ENCODE results near the gene CAMTA1.

Gene CAMTA1

DNA sequence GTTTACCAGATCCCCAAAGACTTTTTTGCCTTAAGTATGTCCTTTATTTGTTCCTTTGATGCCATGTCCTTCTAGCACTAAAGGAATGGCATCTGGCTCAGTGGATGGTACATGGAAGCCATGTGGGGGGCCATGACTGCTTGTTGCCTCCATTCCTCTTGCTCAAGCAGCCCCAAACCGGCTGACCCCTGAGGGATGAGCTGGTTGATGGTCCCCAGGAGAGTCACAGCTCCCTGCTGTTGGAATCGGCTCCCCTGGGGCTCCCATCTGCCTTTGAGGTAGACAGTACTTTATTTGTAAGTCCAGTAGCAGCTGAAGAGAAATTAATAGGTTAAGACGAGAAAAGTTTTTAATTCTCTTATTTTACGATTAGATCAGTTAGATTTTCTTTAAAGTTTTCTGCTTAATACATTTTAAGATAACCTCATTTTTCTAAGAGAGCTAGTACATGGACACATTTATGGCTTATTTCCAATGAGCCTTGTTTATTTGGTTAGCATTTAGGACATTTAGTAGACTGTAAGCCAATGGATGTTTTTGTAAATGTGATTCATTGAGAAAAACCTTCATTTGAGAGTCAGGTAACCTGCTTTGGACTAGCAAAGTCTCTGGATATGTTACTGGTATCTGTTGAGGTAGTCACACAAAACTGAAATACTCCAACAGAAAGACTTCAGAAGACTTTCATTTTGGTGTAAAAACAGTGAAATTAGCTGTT, 88.2 kb downstream of the CAMTA1 start:
- no peak for DNase-seq (ENCODE audit: low read depth)

DNA sequence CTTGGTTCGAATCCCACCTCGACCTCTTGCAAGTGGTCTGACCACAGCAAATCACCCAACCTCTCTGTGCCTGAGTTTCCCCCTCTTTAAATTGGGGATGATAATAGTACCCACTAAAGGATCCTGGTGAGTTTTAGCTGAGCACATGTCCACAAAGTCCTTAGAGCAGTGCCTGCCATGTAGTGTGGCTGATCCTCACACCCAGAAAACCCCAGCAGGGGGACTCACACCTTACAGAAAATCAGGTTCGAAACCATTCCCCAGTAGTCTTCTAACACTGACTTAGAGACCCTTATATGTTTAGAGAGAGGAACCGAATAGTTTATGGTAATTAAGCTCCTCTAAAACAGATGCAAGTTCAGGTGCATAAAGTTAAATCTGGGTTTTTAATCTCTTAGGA, 89.0 kb downstream of the CAMTA1 start:
- DNase-seq (ENCODE audit: low read depth) = no peak

DNA sequence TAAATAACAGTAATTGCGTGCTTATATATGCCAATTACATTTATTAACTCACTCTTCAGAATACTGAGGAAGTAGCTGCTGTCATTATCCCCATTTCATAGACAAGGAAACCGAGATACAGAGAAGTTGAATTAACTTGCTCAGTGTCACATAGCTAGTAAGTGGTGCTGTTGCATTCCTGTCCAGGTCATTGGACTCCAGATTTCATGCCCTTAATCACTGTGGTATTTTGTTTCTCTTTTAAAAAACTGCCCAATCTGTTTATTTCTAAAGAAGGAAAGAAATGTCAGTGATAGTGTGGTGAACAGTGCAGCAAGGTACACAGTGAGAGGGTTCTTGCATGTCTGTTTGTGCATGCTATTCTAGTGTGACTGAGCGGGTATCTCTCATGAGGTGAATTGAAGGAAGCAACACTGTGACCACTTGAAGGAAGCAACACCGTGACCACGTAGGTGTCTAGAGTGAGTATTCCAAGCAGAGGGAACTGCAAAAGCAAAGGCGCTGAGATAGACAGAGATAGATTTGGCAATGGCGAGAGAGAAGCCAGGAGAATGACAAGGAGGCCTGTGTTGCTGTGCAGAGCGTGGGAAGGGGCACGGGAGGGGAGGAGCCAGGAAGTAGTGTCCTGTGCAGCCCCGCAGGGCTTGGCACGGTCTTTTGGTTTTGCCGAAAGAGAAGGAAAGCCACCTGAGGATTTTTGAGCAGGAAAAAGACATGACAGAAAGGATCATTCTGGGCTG, 95.9 kb downstream of the CAMTA1 start:
- DNase-seq (ENCODE audit: low read depth) = no peak

DNA sequence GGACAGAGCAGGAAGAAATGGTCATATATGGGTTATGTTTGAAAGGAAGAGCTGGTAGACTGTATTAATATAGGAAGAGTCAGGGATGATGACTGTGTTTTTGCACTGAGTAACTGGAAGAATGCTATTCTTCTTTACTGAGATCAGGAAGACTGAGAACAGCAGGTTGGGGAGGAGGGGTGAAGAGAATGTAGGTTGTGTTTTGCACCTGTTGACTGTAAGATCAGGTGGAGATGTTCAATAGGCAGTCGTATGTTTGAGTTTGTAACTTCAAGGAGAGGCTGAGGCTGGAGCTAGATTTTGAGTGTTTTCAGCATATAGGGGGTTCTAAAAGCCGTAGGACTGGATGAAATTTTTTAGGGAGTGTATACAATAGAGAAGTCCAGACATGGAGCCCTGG, 97.2 kb downstream of the CAMTA1 start:
- no peak for DNase-seq (ENCODE audit: low read depth)

DNA sequence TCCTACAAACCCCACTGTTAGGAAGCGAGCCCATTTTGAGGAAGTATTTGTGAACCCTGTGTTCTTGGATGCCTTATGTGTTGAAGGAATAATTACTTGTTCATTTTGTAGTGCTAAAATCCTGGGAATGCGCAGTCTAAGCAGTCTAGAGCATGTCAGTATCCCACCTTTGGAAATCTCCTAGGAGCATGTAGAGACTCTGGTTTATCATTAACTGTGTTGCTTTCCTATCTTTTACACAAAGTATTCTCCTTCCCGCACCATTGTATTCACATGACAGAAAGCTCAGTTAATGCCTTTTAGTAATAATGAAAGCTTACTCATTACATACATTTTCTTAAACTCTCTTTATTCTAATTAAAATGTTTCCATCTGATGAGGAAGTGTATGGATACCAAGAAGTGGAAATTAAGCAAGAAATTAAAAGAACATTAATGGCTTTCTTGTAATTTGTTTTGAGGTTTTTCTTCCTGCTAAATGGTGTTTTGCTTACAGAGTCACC, 99.4 kb downstream of the CAMTA1 start:
- DNase-seq (ENCODE audit: low read depth) = no peak

DNA sequence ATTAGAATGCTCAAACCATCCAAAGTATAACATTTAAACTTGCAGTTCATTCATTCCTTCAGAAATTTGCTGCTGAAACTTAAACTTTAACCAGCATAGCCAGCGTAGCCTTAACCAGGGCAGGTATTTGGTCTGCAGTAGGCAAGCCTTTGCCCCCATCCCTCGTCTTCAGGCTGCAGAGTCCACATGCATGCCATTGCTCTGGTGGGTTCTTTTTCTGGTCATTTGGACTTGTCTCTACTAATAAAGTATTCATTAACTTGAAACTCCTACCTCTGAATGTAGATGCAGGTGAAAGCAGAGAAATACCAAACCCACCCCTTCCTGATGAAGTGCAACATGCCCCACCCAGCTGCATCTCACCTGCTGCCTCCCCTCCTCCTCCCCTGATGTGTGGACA, 100.2 kb downstream of the CAMTA1 start:
- DNase-seq (ENCODE audit: low read depth) = no peak

DNA sequence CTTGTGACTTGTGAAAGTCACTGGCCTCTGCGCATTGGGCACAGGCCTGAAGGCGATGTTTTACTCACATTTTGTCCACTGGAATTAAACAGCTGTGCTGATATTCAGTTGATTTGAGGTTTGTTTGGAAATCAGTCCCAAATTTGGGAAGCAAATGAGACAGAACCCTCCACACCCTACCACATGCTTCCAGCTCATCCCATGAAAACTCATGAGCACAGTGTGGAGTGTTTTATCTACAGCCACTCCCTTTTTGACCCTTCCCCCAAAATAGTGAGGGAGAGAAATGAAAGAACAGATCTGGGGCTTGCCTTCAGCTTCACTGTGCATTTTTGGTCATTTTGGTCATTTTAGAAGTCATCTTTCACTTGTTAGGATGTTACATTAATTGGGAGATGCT, 101.3 kb downstream of the CAMTA1 start:
- DNase-seq (ENCODE audit: low read depth) = no peak

DNA sequence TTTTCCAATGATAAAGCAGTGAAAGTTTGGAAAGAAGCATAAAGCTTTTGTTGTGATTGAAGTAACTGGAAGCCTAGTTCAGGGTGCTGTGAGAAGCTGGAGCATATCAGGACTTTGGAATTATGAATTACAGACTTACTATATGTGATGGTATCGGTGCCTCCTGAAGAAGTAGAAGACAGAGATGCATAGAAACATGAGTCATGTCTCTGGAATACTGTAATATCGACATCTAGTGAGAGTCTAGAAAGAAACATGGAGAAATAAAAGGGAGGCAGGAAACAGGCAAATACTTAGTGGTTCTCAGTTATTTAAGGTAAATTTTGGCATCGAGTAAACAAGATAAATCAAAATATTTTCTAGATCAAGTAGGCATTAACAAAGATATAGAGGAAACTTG, 103.0 kb downstream of the CAMTA1 start:
- DNase-seq (ENCODE audit: low read depth) = no peak

DNA sequence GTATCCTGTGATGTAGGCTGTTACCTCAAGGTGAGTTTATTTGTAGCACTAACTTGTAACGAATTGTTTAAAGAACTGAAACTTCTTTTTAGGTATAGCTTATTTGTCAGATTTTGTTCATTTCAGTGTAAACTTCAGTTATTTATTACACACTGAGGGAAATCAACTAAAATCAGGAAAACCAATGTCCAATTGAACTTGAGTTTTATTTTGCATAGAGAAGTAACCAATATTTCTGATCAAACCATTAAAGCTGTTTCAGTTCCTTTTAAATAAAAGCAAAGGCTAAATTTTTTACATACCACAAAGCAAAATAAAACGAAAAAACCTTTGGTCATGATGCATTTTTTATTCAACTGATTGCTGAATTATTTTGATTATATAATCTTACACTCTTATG, 103.6 kb downstream of the CAMTA1 start:
- DNase-seq (ENCODE audit: low read depth) = no peak

DNA sequence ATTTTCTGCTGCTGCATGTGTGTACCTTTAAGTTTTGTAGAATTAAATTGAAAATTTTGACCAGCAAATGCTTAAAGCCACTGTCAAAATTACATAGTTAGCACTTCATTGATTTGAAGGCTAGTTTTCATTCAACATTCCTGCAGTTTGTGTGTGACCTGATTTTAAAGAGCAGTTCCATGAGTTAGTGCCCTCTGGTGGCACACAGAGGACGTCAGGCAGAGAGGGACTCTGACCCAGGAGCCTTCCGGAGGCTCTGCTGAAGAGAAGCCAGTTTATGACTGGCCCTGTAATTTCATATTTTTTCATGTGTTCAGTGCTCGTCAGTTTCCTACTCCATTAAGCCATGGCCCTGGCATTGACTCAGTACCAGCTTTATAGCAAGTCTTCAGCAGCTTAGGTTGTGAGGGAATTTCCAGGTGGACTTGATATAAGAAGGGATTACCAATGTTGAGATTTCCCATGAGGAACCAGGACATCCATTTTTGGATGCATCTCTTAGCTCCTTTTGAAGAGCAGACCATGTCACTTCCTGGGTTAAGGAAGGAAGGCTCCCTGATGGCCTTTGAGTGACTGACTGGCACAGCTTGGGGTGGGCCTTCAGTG, 104.7 kb downstream of the CAMTA1 start:
- DNase-seq (ENCODE audit: low read depth) = peak; percentile 63

DNA sequence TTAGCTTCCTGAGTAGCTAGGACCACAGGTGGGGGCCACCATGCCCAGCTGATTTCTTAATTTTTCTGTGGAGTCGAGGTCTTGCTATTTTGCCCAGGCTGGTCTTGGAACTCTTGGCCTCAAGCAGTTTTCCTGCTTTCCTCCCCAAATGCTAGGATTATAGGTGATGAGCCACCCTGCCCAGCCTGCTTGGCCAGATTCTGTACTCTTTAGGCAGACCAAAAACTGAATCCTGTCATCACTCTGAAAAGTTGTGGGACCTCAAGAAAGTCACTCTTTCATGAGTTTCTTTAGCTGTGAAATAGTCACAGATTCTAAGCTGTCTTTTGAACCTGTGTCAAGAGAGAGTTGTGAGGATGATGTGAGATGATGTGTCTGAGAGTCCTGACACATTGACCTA, 105.4 kb downstream of the CAMTA1 start:
- no peak for DNase-seq (ENCODE audit: low read depth)

DNA sequence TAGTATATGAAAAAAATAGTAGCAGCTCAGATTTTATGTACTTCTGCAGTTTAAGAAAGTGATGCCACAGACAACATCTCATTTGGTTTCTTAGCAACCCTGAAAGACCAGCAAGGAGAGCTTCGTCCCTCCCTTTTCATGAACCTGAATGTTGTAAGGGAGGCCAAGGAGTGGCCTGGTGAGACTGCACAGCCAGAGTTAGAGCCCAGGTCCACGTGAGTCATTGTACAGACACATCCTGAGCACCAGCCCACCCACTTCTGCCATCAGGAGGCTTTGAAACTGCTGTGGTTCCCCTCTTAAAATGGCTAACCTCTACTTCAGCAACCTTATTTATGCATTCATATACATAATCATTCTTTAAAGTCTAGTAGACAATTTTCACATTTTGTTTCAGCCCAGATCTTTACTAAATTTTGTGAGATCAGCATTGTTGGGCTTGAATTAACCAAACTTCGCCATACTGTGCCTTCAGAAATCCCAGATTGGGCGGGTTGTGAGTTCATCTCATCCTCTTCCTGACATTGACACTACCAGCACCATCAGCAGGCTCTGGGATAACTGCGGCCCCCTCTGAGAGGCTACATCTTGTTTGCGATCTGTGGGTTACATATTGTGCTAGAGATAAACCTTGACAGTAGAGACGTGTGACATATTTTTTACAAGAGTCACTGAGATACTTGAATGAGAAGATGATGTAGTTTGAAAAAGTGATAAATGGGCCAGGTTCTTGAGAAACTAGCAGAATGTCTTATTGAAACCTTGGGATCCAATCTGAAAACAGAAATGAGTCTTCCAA, 106.7 kb downstream of the CAMTA1 start:
- DNase-seq (ENCODE audit: low read depth) = no peak

DNA sequence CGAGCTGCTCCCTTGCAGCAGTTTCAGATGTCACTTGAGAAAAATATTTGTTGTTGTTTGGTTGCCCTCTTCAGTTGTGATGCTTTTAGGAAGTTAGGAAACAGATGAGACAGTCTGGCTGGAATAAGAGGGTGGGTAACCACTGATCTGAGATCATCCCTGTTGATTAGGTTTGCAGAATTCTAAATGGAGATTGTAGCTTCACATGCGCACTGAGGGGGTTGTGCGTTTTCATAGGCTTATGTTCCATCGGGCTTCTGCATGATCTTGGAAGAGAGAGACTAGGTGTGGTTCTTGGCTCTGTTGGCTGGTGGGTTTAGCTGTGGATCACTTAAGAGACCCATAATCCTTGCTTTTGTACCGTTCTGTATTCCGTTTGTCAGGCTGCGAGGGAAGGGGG, 108.1 kb downstream of the CAMTA1 start:
- no peak for DNase-seq (ENCODE audit: low read depth)

DNA sequence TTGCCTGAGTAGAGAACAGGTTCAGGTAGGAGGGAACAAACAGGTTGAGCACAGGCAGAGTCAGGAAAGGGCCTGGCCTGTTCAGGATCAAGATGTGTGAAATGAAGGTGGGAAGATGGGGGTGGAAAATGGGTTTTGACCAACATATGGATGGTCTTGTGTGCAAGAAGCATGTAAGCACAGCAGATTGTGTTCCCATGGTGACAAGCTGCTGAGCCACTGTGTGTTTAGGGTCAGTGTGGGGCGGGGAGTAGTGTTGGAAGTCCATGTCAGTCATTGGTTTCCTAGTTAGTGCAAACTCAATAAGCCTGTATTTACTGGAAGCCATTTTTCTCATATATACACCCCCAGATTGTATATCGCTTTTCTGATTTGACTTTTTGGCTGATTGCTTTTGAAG, 111.9 kb downstream of the CAMTA1 start:
- DNase-seq (ENCODE audit: low read depth) = no peak

DNA sequence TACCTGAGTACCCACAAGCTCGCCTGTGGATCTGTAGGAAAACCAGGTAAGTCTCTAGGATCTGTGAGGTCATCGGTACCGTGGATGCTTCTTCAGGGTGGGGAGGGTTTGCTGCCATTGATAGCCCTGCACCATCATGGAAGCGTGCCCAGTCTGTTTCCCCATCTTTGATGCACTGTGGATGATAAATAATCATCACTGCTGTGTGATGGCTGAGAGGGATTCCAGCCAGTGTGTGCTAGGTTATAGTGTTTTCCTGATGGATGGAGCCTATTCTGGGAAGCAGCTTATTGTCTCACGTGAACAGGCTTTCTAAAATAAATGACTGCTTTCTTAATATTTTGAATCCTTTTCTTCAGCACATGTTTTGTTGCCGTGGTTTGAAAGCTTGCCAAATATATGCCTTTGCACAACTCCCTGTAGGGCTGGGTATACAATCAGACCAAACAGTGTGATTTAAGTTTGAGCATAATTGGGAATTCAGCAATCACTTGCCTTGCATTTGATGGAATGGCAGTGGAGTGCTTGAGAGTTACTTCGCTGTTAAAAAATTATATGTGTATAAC, 113.8 kb downstream of the CAMTA1 start:
- DNase-seq (ENCODE audit: low read depth) = no peak

DNA sequence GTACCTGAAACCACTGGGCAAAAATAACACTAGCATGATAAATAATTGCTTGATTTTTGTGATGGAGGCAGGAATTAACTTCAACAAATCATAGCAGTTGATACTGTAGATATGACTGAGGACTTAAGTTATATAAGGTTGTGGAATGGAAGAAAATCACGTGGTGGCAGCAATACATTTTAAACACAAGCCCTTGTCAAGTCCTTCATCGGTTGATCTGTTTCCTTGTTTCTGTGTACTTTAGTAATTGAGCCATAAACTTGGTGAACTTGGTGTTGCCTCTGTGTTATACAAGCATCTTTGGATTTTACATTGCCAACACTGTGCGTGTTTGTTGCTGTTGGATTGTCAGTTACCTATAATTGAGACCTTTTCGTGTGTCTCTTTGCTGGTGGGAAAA, 114.4 kb downstream of the CAMTA1 start:
- no peak for DNase-seq (ENCODE audit: low read depth)

DNA sequence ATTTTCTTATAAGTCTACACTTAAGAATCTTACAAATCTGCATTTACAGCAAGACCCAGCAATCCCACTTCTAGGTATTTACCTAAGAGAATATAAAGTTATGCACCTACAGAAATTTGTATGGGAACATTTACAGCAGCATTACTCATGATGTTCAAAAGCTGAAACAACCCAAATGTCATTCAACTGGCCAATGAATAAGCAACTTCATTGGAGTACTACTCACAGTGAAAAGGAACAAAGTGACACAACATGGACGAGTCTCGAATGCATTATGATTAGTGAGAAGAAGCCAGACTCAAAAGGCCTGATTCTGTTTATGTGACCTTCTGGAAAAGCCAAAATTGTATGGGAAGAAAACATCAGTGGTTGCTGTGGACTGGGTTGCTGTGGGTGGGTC, 116.9 kb downstream of the CAMTA1 start:
- DNase-seq (ENCODE audit: low read depth) = no peak

DNA sequence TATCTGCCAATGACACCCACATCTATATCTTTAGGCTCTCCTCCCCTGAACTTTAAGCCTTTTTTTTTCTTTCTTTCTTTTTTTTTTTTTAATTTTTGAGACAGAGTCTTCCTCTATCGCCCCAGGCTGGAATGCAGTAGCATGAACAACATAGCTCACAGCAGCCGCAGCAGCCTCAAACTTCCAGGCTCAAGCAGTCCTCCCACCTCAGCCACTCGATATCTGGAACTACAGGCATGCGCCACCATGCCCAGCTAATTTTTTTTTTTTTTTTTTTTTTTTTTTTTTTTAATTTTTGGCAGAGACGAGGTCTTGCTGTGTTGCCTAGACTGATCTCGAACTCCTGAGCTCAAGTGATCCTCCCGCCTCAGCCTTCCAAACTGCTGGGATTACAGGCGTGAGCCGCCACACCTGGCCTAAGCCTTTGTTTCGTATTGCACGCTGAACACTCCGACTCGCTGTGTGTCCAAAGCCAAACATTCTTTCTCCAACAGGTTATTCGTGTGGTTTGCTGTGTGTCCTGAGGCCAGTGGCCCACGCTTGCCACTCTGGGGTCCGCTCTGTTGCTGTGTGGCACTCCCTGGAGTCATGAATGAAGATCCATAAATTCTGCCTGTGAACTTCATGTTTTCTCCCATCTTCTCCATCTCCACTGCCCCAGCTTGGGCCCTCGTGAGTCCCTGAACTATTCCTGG, 119.4 kb downstream of the CAMTA1 start:
- no peak for DNase-seq (ENCODE audit: low read depth)

DNA sequence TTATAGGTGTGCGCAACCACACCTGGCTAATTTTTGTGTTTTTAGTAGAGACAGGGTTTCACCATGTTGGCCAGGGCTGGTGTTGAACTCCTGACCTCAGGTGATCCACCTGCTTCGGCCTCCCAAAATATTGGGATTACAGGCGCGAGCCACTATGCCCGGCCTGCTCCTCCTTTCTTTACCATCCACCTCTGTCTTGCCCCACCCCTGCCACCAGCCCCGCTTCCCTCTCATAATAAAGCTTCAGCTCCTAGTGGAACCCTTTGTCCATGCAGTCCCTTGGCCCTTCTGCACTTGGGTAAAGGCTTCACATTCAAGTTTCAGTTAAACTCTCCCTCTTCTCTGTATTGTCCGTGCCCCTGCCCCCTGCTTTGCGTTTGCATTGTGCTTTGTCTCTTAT, 120.1 kb downstream of the CAMTA1 start:
- DNase-seq (ENCODE audit: low read depth) = no peak

DNA sequence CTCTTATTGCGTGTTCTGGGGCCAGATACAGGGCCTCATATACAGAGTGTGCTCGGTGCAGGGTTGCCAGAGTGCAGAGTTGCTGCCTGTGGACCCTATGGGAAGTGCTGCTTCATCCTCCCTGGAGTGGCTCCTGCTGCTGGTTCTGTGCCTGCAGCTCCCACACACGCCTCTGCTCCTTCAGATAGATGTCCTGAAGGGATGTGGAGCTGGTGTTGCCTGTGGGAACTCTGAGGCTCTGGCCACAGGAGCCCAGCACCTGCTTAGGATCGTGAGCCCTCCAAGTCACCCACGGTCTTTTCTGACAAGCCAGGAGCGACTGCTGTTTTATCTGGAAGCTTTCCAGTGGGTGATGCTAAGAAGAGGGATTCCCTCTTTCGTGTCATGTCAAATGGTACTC, 120.5 kb downstream of the CAMTA1 start:
- no peak for DNase-seq (ENCODE audit: low read depth)

DNA sequence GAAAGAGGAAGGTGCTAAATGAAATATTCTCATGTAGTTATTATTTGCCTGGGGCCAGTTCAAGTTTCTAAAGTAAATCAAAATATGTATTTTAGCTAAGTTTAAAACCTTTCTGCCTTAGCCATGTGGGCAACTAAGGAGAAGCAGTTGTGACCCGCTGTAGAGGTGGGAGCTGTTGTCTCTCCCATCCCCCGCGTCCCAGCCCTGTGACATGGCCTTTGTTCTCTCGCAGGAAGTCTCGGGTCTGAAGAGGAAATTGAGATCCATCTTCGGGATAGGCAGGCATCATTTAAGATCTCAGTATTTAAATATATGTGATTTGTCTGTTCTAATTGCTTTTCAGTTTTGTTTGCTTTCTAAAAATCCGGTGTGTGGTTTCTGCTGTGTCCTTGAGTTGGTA, 121.5 kb downstream of the CAMTA1 start:
- no peak for DNase-seq (ENCODE audit: low read depth)

DNA sequence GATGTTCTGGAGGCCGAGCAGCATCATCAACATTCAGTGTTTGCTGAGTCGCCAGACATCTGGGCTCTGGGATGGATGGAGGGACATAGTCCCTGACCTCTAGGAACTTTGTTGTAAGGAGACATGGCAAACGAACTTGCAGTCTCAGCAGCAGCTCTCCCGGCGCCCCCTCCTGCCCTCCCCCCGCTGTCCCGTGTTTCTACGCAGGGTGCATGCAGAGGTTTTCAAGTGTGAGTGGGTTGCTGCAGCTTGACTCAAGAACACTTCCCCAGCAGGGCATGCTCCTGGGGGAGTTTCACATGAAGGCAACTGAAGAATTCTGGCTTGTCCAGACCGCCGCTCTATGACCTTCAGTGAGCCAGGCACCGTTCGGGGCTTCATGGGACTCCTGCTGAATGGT, 121.9 kb downstream of the CAMTA1 start:
- no peak for DNase-seq (ENCODE audit: low read depth)
